COLO668 (cell line): ENCODE measurements around the gene WDR7.

ENCODE experiments used
- DNase-seq: peaks from one replicate; lab custom pipeline; 2025; ENCODE audit not compliant: unreplicated experiment; lab: John Stamatoyannopoulos, UW

The WDR7 gene

DNA sequence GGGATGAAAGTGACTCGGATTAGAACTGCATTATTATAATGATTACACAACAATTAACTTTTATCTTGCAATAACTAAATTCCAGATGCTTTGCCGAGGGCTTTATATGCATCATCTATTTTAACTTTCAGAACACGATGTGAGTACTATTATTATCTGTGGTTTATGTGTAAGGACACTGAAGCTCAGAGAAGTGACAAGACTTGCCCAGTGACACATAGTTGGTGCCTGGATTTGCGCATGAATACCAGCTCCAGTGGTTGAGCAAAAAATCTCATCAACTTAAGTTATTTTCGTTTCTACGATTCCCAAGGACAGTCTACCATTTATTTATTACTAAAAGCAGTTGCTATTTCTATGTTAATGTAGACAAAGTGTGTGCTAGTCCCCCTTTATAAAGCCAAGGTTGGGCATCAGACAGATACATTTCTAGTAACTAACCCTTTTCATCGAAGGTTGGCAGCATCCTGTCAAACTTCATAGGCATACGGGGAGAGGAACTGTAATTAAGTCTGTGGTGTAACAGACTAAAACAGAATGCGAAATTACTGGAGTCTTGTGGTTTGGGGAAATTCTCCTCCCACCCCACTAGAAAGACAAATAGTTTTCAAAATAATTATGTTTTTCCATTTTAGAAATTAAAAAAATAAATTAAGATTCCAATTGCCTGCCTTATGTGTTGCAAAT lies 422.5 kb downstream of the WDR7 start:
- no peak for DNase-seq

DNA sequence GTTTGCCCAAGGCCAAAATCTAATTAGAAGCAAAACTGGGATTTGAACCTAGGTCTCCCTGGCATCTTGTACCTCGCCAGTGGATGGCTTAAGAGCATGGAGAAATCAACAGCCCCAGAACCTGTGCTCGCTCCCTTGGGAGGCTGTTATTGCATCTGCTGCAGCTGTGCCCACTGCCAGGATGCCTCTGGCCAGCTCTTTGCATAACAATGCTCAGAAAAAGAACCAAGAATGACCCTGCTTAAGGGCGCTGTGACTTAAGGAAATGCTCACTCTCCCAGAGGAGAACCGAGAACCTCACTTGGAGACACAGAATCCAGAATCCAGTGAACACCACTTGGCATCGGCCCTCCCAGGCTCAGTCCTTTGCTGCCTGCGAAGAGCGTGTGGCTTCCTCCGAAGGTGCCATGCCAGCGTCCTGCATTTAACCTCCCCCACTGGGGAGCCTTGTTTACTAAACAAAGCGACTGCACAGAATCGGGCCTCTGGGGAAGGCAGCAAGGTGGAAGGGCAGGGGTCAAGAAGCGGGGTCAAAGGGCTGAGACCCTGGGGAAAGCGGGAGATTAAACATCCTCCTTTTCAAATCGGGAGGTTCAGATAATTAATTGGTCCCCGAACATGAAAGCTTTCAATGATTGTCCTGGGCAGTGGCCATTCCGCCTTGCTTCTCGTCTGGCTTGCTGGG lies 424.7 kb downstream of the WDR7 start:
- DNase-seq, result no peak

DNA sequence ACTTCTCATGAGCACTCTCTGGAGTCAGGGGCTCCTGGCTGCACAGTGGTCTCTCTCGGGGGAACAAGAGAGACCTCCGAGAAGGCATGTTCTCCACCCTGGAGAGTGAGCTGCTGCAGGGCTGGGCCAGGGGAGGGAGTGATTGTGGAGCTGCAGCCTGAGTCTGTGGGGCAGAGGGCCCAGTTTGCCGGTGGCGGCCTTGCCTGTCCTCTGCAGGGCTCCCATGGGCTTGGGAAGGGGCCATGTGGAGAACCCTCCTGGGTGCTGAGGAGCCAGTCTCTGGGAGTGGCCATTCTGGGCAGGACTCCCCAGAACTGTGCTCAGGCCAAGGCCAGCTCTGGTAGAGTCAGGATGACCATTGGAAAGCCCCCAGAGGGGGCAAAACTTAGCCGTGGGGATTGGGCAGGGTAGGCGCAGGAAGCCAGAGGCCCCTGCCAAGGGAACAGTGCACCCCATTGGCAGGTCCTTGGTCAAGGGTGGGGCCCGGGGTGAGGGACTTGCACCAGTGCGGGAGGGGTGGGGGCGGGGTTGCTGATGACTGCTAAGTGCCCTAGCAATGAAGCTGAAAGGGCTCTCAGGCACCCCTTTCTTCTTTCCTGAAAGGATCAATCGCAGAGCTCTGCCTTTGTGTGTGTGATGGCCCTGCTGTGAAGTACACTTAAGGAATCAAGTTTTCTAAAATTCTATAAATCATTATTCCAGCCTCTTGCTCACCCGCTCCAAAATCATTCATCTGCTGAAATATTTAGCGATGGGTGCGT lies 426.0 kb downstream of the WDR7 start:
- no peak for DNase-seq

DNA sequence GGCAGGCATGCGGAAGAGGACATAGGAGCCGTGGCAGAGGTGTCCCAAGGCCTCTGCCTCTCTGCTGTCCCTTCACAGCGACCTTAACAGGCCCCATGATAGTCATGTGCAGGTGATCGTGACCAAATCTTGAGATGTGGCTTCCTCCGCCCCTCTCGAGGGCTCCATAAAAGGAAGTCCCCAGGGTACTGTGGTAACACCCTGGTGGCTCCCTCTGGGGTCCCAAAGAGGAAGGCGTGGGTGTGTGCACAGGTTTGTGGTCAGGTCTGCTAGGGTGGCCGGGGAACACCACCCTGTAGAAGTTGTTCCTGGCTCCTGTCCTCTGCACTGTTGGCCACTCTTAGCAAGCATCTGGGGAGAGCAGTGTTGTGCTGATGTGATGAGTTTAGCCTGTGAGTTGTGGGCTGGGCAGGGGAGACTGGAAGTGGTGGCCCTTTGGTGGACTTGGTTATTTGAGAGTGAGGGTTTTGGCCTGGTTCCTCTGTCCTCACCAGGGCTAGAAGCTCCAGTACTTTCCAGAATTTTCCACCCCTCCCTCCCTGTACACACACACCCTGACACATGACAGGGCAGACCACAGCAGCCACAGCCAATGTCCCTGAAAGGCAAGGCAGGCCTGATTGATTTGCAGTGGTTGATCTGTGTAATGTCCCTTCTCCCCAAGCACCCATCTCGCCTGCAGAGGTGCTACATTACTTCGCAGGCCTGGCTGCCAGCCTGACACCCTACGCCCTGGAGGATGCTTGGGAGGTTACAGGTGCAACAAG lies 426.8 kb downstream of the WDR7 start:
- DNase-seq, result no peak

DNA sequence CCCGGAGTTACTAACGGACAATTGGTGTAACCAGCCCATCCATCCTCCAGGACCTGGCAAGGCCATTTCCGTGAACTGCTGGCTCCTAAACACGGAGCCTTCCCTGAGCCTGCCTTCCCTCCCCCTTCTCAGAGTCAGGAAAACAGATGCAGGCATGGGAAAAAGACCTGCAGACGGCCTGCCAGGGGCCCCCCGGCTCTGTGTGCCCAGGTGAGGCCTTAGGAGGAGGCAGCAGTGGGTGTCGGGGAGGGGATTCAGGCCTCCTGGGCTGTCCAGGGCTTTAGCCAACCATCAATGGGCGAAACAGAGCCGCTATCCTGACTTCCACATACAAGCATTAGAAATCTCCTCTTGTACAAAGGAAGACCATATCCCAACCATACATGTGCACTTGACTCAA lies 427.5 kb downstream of the WDR7 start:
- no peak for DNase-seq

DNA sequence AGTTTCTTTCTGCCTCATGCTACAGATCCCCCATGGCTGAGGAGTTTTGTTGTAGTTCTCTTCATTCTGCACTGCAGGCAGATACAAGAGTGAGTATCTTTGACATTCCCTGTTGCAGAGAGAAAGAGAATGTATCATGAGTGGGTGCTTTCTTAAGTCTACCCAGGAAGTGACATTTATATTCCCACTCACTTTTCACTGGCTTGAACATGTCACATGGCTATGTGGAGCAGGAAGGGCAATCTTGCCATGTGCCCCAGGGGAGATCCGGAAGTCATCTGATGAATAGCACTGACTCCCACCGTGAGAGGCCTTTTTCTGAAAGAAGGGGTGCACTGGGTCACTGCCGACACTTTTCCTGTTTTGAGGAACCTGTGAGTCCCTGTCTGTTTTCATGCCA lies 429.3 kb downstream of the WDR7 start:
- no peak for DNase-seq

DNA sequence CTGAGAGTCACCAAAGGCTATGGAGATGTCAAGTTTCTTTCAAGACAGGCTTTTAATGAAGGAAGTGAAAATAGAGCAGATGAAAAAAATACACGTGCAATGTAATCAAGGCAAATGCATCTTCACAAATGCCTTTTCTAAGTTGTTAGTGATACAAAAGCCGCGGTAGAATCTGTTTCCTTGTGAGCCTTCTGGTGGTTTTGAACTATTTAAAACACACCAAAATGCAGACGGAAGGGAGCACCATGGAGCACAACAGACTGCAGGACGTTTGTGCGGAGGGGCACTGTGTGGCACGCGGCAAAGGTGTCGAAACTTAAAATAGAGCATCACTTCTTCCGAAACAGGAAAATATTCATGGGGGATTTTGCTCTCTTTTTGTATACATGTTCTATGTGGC lies 430.7 kb downstream of the WDR7 start:
- no peak for DNase-seq

DNA sequence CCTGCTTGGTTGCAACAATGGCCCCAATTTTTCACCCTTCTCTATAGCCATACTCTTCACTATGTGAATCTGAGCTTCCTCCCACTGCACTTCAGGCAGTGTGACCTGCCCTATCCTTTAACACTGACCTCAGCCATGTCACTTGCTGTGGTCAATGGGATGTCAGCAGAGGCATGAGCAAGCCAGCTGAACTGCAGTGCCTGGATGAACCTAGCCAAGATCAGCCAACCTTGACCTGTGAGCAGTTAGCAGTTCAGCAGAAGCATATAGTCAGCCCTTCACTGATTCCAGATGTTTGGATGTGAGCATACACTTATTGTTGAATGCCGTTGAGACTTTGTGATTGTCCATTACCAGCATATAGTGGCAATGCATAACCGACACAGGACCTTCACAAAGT lies 432.3 kb downstream of the WDR7 start:
- no peak for DNase-seq

DNA sequence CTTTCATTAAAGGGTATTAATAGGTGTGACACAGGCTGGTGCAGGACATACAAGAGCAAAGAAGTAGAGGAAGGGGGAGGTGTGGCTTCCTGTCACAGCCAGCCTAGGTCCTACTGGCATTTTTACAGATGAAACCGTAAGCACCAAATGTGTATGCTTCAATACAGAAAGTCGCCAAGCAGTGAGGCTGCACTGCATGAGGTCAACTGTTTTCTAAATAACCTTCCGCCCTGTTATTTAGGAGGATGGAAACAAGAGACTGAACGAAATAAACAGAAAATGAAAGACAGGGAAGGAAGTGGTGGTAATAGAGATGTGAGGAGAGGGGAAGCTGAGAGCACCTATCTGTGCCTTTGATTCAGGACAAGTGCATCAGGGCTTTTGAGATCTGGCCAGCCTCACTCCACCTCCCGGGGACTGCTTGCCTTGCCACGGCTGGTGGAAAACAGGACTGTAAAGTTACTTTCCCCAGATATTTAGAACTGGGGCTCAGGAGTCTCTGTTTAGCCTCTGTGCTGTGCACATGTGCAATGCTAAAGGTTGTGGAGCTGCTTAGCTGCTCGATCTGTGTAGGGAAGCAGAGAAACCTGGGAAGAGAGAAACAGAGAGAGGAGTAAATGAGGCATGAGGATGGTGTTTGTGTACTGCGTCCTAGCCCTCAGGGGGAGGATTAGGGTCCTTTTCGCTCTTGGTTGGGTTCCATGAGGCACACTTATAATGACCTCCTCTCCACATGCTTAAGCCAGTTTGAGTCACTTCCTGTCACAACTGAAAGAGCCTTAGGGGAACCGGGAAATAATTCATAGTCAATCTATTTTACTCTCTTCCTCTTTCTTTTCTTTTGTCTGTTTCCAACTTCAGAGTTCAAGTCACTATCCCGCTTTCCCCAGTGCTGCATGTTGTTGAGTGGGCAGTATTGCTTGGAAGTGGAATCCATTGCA lies 433.4 kb downstream of the WDR7 start:
- no peak for DNase-seq

DNA sequence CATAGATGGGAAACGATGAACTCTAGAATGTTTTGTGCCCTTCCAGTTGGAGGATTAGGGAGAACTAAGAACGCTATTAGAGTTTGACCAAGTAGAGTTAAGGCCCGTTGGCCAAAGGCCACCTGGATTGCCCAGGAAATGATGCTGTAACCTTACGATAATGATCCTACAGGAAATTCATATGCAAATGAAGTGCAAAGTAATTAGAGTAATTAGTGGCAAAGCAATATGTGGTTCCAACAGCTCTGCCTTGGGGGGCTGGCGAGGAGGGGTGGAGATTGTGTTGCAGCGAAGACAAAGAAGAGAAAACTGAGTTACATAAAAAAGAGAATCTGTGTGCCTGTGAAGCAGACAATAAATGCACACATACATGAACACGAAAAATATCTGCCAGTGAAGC lies 434.2 kb downstream of the WDR7 start:
- no peak for DNase-seq

DNA sequence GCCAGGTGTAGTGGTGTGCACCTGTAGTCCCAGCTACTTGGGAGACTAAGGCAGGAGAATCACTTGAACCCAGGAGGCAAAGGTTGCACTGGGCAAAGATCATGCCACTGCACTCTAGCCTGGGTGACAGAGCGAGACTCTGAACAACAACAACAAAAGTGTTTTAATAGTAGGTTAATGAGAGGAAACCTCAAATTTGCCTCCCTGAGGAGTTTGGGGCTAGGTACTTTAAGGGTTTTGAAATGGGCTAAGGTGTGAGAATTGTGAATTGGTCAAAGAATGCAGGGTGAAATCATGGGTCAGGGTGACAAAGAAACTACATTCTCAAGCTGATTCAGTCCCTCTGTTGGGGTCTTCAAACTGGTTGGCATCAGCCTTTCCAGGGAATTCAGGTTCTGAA lies 435.0 kb downstream of the WDR7 start:
- no peak for DNase-seq
